Chondrocyte (in vitro differentiated cells): ENCODE measurements around the gene ZSWIM3. TPM values are rescaled to one million over a fixed set of nuclear protein-coding genes. Genes with fewer than 3 reads are reported as not detected.

Experiments
- DNase-seq: peaks from one replicate; pipeline ENCODE4 v3.0.0; 2021; ENCODE audit warnings: mixed read lengths, low spot score
- H3K27ac Mint-ChIP-seq: one replicate; pipeline ENCODE4 v1.8.0; 2021; ENCODE audit warnings: mild to moderate bottlenecking, moderate library complexity, mixed read lengths; ENCODE audit not compliant: unreplicated experiment
- H3K27me3 Mint-ChIP-seq: 2 replicates; pipeline ENCODE4 v1.8.0; 2021; ENCODE audit warnings: low read depth, mixed read lengths
- H3K36me3 Mint-ChIP-seq: 2 replicates; pipeline ENCODE4 v1.8.0; 2021; ENCODE audit warnings: low read depth, mixed read lengths
- H3K4me1 Mint-ChIP-seq: 2 replicates; pipeline ENCODE4 v1.8.0; 2021; ENCODE audit warnings: low read depth, mild to moderate bottlenecking, mixed read lengths
- H3K4me3 Mint-ChIP-seq: one replicate; pipeline ENCODE4 v1.8.0; 2021; ENCODE audit warnings: mild to moderate bottlenecking, moderate library complexity, mixed read lengths; ENCODE audit not compliant: unreplicated experiment
- H3K9me3 Mint-ChIP-seq: 2 replicates; pipeline ENCODE4 v1.8.0; 2021; ENCODE audit warnings: low read depth, mixed read lengths
- total RNA-seq: library from RNA; stranded (reverse); gene quantifications from 3 replicates; pipeline ENCODE4 v1.2.1, GENCODE V29; 2021
- TF ChIP-seq, protein P1 (sequence below): fragments of 200-600 bp; sonication (generic); IDR thresholded peaks from 2 replicates; pipeline ENCODE4 v1.5.0; 2021; ENCODE audit warnings: antibody characterized with exemption, mild to moderate bottlenecking, moderate library complexity

ZSWIM3 gene
- total RNA-seq, 1 donor from 2014 or later = 3.9 TPM

GRCh38 chr20:45878076-45878761, 20.8 kb downstream of the ZSWIM3 start:
- peaks cover 8% of the 10 kb centered on the region for H3K36me3 Mint-ChIP-seq
- TF ChIP-seq, protein P1, sequence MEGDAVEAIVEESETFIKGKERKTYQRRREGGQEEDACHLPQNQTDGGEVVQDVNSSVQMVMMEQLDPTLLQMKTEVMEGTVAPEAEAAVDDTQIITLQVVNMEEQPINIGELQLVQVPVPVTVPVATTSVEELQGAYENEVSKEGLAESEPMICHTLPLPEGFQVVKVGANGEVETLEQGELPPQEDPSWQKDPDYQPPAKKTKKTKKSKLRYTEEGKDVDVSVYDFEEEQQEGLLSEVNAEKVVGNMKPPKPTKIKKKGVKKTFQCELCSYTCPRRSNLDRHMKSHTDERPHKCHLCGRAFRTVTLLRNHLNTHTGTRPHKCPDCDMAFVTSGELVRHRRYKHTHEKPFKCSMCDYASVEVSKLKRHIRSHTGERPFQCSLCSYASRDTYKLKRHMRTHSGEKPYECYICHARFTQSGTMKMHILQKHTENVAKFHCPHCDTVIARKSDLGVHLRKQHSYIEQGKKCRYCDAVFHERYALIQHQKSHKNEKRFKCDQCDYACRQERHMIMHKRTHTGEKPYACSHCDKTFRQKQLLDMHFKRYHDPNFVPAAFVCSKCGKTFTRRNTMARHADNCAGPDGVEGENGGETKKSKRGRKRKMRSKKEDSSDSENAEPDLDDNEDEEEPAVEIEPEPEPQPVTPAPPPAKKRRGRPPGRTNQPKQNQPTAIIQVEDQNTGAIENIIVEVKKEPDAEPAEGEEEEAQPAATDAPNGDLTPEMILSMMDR = no peak
- no peak overlapping the region for H3K4me3 Mint-ChIP-seq
- no peak overlapping the region for H3K27ac Mint-ChIP-seq
- H3K9me3 Mint-ChIP-seq = no peaks in the 10 kb centered on the region
- peaks cover 17% of the 10 kb centered on the region for H3K4me1 Mint-ChIP-seq
- DNase-seq = no peak
- no peaks in the 10 kb centered on the region for H3K27me3 Mint-ChIP-seq

GRCh38 chr20:45880988-45881788, 23.8 kb downstream of the ZSWIM3 start, which contains the start of gene ZSWIM1:
Gene ZSWIM1 (plus strand): TSS chr20:45881227. CDS start chr20:45882593, 1,366 bp downstream.
- Mint-ChIP-seq H3K27me3 (no peaks in the 10 kb centered on the region), H3K4me3 (peak within 1 kb of the TSS; percentile 85), H3K4me1 (peaks cover 26% of the 10 kb centered on the region), H3K9me3 (no peaks in the 10 kb centered on the region), H3K27ac (peak within 1 kb of the TSS; percentile 93), H3K36me3 (peaks cover 10% of the 10 kb centered on the region)
- TF ChIP-seq, protein P1 = no peak
- peak; percentile 99 for DNase-seq

GRCh38 chr20:45882469-45883099, 25.2 kb downstream of the ZSWIM3 start:
- no peak for DNase-seq
- H3K36me3 Mint-ChIP-seq = peaks cover 6% of the 10 kb centered on the region
- TF ChIP-seq, protein P1 = no peak

DNA sequence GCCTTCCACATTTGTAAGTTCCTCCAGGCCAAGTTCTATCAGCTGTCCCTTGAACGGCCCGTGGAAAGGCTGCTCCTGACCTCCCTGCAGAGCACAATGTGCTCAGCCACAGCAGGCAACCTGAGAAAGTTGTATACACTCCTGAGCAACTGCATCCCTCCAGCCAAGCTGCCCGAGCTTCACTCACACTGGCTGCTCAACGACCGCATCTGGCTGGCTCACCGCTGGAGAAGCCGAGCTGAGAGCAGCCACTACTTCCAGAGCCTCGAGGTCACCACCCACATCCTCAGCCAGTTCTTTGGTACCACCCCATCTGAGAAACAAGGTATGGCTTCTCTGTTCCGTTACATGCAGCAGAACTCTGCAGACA, 25.7 kb downstream of the ZSWIM3 start:
- TF ChIP-seq, protein P1 = no peak
- DNase-seq = no peak
- H3K36me3 Mint-ChIP-seq = peaks cover 6% of the 10 kb centered on the region
- no peak overlapping the region for H3K4me3 Mint-ChIP-seq
- no peaks in the 10 kb centered on the region for H3K27me3 Mint-ChIP-seq
- H3K27ac Mint-ChIP-seq = no peak overlapping the region
- H3K4me1 Mint-ChIP-seq = peaks cover 26% of the 10 kb centered on the region
- H3K9me3 Mint-ChIP-seq = no peaks in the 10 kb centered on the region

More at GRCh38 chr20:45882469-45883099, 25.2 kb downstream of the ZSWIM3 start:
- Mint-ChIP-seq H3K4me1 (peaks cover 26% of the 10 kb centered on the region), H3K27ac (peak overlapping the region; percentile 19), H3K27me3 (no peaks in the 10 kb centered on the region), H3K9me3 (no peaks in the 10 kb centered on the region), H3K4me3 (peak overlapping the region; percentile 50)
